HK-2 (cell line): Measurements from ENCODE around the gene TH.
"Not testable (repeated sequence)": the region's sequence is repeated elsewhere in the genome, so short reads cannot be mapped to it uniquely, and the experiment has no call there.

Experiments used
- DNase-seq: peaks from one replicate; pipeline ENCODE4 v3.0.0-alpha.2; 2018; ENCODE audit not compliant: unreplicated experiment

Gene TH

GRCh38 chr11:2195756-2196088, 24.1 kb upstream of the TH start:
- DNase-seq: no peak

- peak; percentile 40 for DNase-seq
These were observed 23.5 kb upstream of the TH start for GRCh38 chr11:2194877-2195755.

GRCh38 chr11:2193888-2194595, 22.4 kb upstream of the TH start:
- not testable (repeated sequence) for DNase-seq

- DNase-seq: no peak
These were observed 21.7 kb upstream of the TH start for GRCh38 chr11:2193099-2193887.

GRCh38 chr11:2192435-2192834, 20.8 kb upstream of the TH start:
- DNase-seq: no peak

- no peak for DNase-seq
These were observed 20.3 kb upstream of the TH start for GRCh38 chr11:2191883-2192282.

GRCh38 chr11:2190657-2191471, 19.2 kb upstream of the TH start:
- no peak for DNase-seq

- no peak for DNase-seq
These were observed 18.5 kb upstream of the TH start for GRCh38 chr11:2189938-2190656.

GRCh38 chr11:2188745-2189144, 17.1 kb upstream of the TH start:
- DNase-seq: no peak

- DNase-seq: no peak
These were observed 15.7 kb upstream of the TH start for GRCh38 chr11:2187280-2187707.

GRCh38 chr11:2186669-2187279, 15.2 kb upstream of the TH start:
- DNase-seq: no peak

- DNase-seq: no peak
These were observed 13.9 kb upstream of the TH start for GRCh38 chr11:2185324-2186085.

GRCh38 chr11:2182692-2183474, 11.3 kb upstream of the TH start:
- DNase-seq: no peak

GRCh38 chr11:2182075-2182474, 10.5 kb upstream of the TH start:
- DNase-seq: no peak

GRCh38 chr11:2180789-2181370, 9.3 kb upstream of the TH start:
- DNase-seq: peak; percentile 29

- DNase-seq: no peak
These were observed 8.7 kb upstream of the TH start for GRCh38 chr11:2180347-2180746.

- no peak for DNase-seq
These were observed 7.9 kb upstream of the TH start for GRCh38 chr11:2179516-2179915.

- DNase-seq: peak; percentile 79
These were observed 7.4 kb upstream of the TH start for GRCh38 chr11:2178906-2179494.
